Hepatocyte (in vitro differentiated cells): Measurements from ENCODE around the gene KPNB1. TPM values are rescaled to one million over a fixed set of nuclear protein-coding genes. Genes with fewer than 3 reads are reported as not detected.
A peak's percentile ranks its signal among the peaks of the same experiment; 100 is the strongest.

ENCODE experiments used
- DNase-seq: peaks from one replicate; pipeline ENCODE4 v3.0.0-alpha.2; 2016; ENCODE audit warnings: low spot score
- H2AFZ ChIP-seq: fragments of 200-600 bp; sonication (generic); 2 replicates; pipeline ENCODE4 v1.6.0; 2016; ENCODE audit warnings: antibody characterized with exemption, mild to moderate bottlenecking
- H3K27ac ChIP-seq: fragments of 200-600 bp; sonication (generic); 2 replicates; pipeline ENCODE4 v1.5.1; 2016; ENCODE audit warnings: mild to moderate bottlenecking
- H3K27me3 ChIP-seq: fragments of 200-600 bp; sonication (generic); 2 replicates; pipeline ENCODE4 v1.6.1; 2016
- H3K36me3 ChIP-seq: fragments of 200-600 bp; sonication (generic); replicated peaks from 2 replicates; pipeline ENCODE4 v1.5.1; 2016; ENCODE audit warnings: low read depth; ENCODE audit not compliant: insufficient read depth
- H3K4me1 ChIP-seq: fragments of 200-600 bp; sonication (generic); 2 replicates; pipeline ENCODE4 v1.5.1; 2016; ENCODE audit warnings: mild to moderate bottlenecking, moderate library complexity; ENCODE audit not compliant: insufficient read depth
- H3K4me2 ChIP-seq: fragments of 200-600 bp; sonication (generic); 2 replicates; pipeline ENCODE4 v1.6.0; 2016
- H3K4me3 ChIP-seq: fragments of 200-600 bp; sonication (generic); 2 replicates; pipeline ENCODE4 v1.5.1; 2016; ENCODE audit warnings: mild to moderate bottlenecking
- H3K79me2 ChIP-seq: fragments of 200-600 bp; sonication (generic); 2 replicates; pipeline ENCODE4 v1.6.0; 2017; ENCODE audit warnings: mild to moderate bottlenecking
- H3K9me2 ChIP-seq: fragments of 200-600 bp; sonication (generic); replicated peaks from 2 replicates; pipeline ENCODE4 v1.6.0; 2017; ENCODE audit warnings: mild to moderate bottlenecking; ENCODE audit not compliant: insufficient read depth
- H3K9me3 ChIP-seq: fragments of 200-600 bp; sonication (generic); 2 replicates; pipeline ENCODE4 v1.5.1; 2016; ENCODE audit warnings: low read depth, mild to moderate bottlenecking
- H4K20me1 ChIP-seq: fragments of 200-600 bp; sonication (generic); 2 replicates; pipeline ENCODE4 v1.6.0; 2016; ENCODE audit warnings: mild to moderate bottlenecking; ENCODE audit not compliant: insufficient read depth, poor library complexity, severe bottlenecking
- EZH2 ChIP-seq: fragments of 200-600 bp; sonication (generic); IDR thresholded peaks from 2 replicates; pipeline ENCODE4 v1.6.1; 2016; ENCODE audit warnings: antibody characterized with exemption, mild to moderate bottlenecking, borderline replicate concordance
- EZH2phosphoT487 ChIP-seq: fragments of 200-600 bp; sonication (generic); IDR thresholded peaks from one replicate; pipeline ENCODE4 v1.6.1; 2018; ENCODE audit warnings: antibody characterized with exemption, mild to moderate bottlenecking, low read depth, moderate library complexity; ENCODE audit not compliant: unreplicated experiment, severe bottlenecking
- WGBS: methylation state at CpG from one replicate; pipeline ENCODE4 v1.1.6; 2016; ENCODE audit warnings: low lambda C conversion rate; ENCODE audit errors: missing lambda C conversion rate; 5-methylcytosine and 5-hydroxymethylcytosine counted together
- polyA plus RNA-seq: library from polyadenylated mRNA; unstranded; fragments of >200 nt; fragmentation: Nextera tagmentation; extraction: Ambion mirVana; gene quantifications from 2 replicates; pipeline ENCODE4 v1.2.1, GENCODE V29; 2016
- total RNA-seq: library from RNA; depleted of rRNA; stranded (reverse); fragments of >200 nt; gene quantifications from 2 replicates; pipeline ENCODE4 v1.2.3, GENCODE V29; 2014
- TF ChIP-seq, protein P1 (sequence below): fragments of 200-600 bp; sonication (generic); IDR thresholded peaks from 2 replicates; pipeline ENCODE4 v1.5.1; 2016; ENCODE audit warnings: antibody characterized with exemption, mild to moderate bottlenecking; ENCODE audit not compliant: poor library complexity

KPNB1 gene
- total and polyA plus RNA-seq, 2 experiments from 2014 or later, result 59.5 to 194 TPM

DNA sequence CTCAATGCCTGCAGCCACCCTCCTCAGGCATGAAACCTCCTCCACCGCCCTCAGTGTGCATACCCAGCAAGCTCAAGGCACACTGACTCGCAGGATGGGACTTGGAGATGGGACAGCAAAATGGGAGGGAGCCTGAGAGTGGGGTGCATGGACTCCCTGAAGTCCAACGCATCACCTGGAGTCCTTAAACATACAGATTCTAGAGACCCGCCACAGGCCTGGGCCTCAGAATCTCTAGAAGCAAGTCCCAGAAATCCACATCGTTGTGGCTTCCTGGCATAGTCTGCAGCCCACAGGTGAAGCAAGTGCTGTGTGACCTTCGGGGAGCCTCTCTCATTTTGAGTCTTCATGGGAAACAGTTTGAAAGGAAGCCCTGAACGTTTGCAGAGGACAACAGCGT lies 79.8 kb downstream of the KPNB1 start:
- Histone ChIP-seq H3K9me3 (no peaks in the 10 kb centered on the region), H2AFZ (no peak overlapping the region), H3K4me1 (no peaks in the 10 kb centered on the region), H3K36me3 (no peaks in the 10 kb centered on the region), H3K79me2 (no peaks in the 10 kb centered on the region), H3K9me2 (no peaks in the 10 kb centered on the region), H4K20me1 (no peaks in the 10 kb centered on the region), H3K27me3 (peaks cover 61% of the 10 kb centered on the region), H3K4me3 (no peak overlapping the region), H3K4me2 (no peak overlapping the region), H3K27ac (no peak overlapping the region)
- TF ChIP-seq EZH2phosphoT487 (no peak), EZH2 (no peak)
- TF ChIP-seq, protein P1, sequence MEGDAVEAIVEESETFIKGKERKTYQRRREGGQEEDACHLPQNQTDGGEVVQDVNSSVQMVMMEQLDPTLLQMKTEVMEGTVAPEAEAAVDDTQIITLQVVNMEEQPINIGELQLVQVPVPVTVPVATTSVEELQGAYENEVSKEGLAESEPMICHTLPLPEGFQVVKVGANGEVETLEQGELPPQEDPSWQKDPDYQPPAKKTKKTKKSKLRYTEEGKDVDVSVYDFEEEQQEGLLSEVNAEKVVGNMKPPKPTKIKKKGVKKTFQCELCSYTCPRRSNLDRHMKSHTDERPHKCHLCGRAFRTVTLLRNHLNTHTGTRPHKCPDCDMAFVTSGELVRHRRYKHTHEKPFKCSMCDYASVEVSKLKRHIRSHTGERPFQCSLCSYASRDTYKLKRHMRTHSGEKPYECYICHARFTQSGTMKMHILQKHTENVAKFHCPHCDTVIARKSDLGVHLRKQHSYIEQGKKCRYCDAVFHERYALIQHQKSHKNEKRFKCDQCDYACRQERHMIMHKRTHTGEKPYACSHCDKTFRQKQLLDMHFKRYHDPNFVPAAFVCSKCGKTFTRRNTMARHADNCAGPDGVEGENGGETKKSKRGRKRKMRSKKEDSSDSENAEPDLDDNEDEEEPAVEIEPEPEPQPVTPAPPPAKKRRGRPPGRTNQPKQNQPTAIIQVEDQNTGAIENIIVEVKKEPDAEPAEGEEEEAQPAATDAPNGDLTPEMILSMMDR, result no peak
- 83% methylated on average over 8 of the region's 8 CpGs for WGBS
- no peak for DNase-seq

DNA sequence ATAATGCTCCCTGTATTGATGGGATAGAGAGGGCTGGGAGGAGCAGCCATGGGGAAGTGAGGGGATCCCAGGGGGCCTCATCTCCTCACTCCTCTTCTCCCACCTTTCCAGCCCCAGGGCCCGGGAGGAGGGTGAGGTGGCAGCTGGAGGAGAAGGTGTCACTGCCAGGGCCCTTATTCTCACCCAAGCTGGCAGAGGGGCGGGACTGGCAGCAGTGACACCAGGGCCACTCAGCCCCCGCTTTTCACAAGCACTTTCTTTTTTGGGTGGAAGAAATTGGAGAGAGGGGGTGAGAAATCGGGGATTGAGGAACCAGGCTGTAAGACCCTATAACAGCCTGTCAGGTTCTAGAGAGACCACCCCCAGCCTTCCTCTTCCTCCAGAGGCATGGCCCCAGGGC lies 81.0 kb downstream of the KPNB1 start:
- WGBS, result 88% methylated on average over 4 of the region's 4 CpGs
- Histone ChIP-seq H3K79me2 (no peaks in the 10 kb centered on the region), H3K27ac (no peak overlapping the region), H3K27me3 (peaks cover 73% of the 10 kb centered on the region), H4K20me1 (no peaks in the 10 kb centered on the region), H3K4me1 (no peaks in the 10 kb centered on the region), H2AFZ (no peak overlapping the region), H3K36me3 (no peaks in the 10 kb centered on the region), H3K4me2 (no peak overlapping the region), H3K4me3 (no peak overlapping the region), H3K9me3 (no peaks in the 10 kb centered on the region), H3K9me2 (no peaks in the 10 kb centered on the region)
- no peak for DNase-seq
- TF ChIP-seq EZH2 (no peak), EZH2phosphoT487 (no peak)
- TF ChIP-seq, protein P1, result no peak

DNA sequence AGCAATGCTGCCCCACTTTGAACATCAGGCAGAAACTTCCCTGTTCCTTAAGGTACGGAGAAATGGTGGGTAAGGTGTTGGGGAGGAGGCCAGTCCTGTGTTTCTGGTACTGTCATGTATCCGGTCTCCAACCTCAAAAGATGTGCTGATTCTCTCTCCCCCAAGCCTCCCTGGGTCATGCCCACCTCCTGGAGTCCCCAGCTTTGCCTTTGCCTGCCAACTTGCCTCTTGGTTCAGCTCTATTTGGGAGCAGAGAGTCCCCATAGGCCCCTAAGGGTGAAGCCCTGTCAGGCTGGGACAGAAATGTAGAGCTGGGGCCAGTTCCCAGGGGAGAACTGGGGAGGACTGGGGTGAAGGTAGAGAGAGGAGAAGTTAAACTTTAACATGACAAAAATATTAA lies 81.7 kb downstream of the KPNB1 start:
- Histone ChIP-seq H3K4me3 (no peak overlapping the region), H3K9me2 (no peaks in the 10 kb centered on the region), H3K4me1 (no peaks in the 10 kb centered on the region), H3K27ac (no peak overlapping the region), H4K20me1 (no peaks in the 10 kb centered on the region), H3K36me3 (no peaks in the 10 kb centered on the region), H2AFZ (no peak overlapping the region), H3K4me2 (no peak overlapping the region), H3K79me2 (no peaks in the 10 kb centered on the region), H3K9me3 (no peaks in the 10 kb centered on the region), H3K27me3 (peaks cover 78% of the 10 kb centered on the region)
- 82% methylated on average over 2 of the region's 2 CpGs for WGBS
- DNase-seq, result no peak
- TF ChIP-seq, protein P1, result no peak
- TF ChIP-seq EZH2, result no peak
- no peak for TF ChIP-seq EZH2phosphoT487

DNA sequence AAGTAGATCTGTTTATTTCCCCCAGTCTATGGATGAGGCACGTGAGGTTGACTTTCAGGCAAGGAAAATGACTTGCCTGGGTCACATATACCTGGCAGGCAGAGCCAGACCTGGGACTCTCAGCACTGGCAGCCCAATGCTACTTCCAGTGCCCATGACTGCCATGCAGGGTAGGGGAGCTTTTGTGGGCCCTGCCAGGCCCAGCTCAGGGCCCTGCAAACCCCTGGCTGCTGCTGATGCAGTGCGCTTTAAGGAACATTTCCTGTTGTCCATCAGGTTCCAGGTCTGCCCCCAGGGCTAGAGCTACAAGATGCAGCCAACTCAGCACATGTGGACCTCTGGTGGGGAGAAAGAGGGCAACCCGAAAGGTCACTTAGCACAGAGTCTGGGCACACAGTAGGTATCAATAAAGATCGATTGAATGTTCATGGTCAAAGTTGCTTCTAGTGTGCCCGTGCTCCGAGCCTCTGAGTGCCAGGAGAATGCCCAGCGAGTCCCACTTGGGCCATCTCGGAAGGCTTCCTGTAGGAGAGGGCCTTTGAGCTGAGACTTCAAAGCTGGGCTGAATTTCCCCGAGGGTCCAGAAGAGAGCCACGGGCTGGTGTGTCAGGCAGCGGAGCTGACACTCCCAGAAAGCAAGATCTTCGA lies 82.8 kb downstream of the KPNB1 start:
- TF ChIP-seq EZH2phosphoT487 (no peak), EZH2 (no peak)
- TF ChIP-seq, protein P1, result no peak
- peak overlapping the region; percentile 56 for H2AFZ ChIP-seq

More for the DNA sequence above, 82.8 kb downstream of the KPNB1 start:
- WGBS, result 53% methylated on average over 12 of the region's 12 CpGs
- no peaks in the 10 kb centered on the region for H3K79me2 ChIP-seq
- DNase-seq, result no peak
- no peaks in the 10 kb centered on the region for H3K9me2 ChIP-seq
- no peaks in the 10 kb centered on the region for H3K4me1 ChIP-seq
- no peak overlapping the region for H3K4me3 ChIP-seq
- no peaks in the 10 kb centered on the region for H4K20me1 ChIP-seq
- H3K27me3 ChIP-seq, result peaks cover 82% of the 10 kb centered on the region
- no peaks in the 10 kb centered on the region for H3K36me3 ChIP-seq
- H3K27ac ChIP-seq, result no peak overlapping the region
- H3K9me3 ChIP-seq, result no peaks in the 10 kb centered on the region
- H3K4me2 ChIP-seq, result peak overlapping the region; percentile 96
